HCT116 (cell line): ENCODE results near the gene DOCK9. TPM values are rescaled to one million over a fixed set of nuclear protein-coding genes. Genes with fewer than 3 reads are reported as not detected.

Source experiments
- ATAC-seq: fragments of 200-7000 bp; cut with Tn5 transposase; 2 replicates; pipeline ENCODE4 v1.9.1; 2020; ENCODE audit warnings: mild to moderate bottlenecking, moderate library complexity
- BruUV-seq: library from RNA; stranded (reverse); fragments of 400-500 nt; replicated peaks from 2 replicates; lab custom pipeline; 2021; lab: Mats Ljungman, UMichigan
- CTCF ChIA-PET: fragments of 300-600 bp; sonication (Branson Sonifier 250); formaldehyde crosslinking; loops from one replicate; lab custom pipeline; 2021; ENCODE audit warnings: antibody characterized with exemption; lab: Charles Lee
- POLR2A ChIA-PET: fragments of 300-600, 350-600 bp; sonication (Branson Sonifier 250); formaldehyde crosslinking; loops from one replicate; lab custom pipeline; 2021; ENCODE audit warnings: antibody characterized with exemption; lab: Charles Lee
- RAD21 ChIA-PET, 2 experiments: fragments of 300-600 bp; sonication (Branson Sonifier 250); formaldehyde crosslinking; loops; one replicate each; lab custom pipeline; 2023; ENCODE audit warnings: low total read pairs in 2 of 2; ENCODE audit not compliant: uncharacterized antibody in 2 of 2, unreplicated experiment in 2 of 2, low non-redundant PET in 1 of 2; lab: Charles Lee
- DNase-seq: peaks from one replicate; pipeline ENCODE4 v3.0.0-alpha.2; 2010; ENCODE audit warnings: low read depth, low spot score
- H2AFZ ChIP-seq: fragments of 200-600 bp; shearing (Covaris generic), sonication (generic); 2 replicates; pipeline ENCODE4 v1.6.1; 2017; ENCODE audit warnings: low read depth, mixed run types, mixed read lengths, antibody characterized with exemption, low read length; ENCODE audit not compliant: poor library complexity, severe bottlenecking
- H3K27ac ChIP-seq: 2 replicates; pipeline ENCODE4 v1.5.1; 2012; ENCODE audit warnings: low read depth, low read length
- H3K27me3 ChIP-seq: fragments of 200-600 bp; sonication (generic); 2 replicates; pipeline ENCODE4 v1.6.1; 2016; ENCODE audit warnings: mixed run types, low read length, mixed read lengths; ENCODE audit not compliant: insufficient read depth
- H3K36me3 ChIP-seq, 2 experiments: fragments of 200-500 bp in 1 of 2; fragments of 200-600 bp in 1 of 2; sonication (Bioruptor generic) in 1 of 2; sonication (generic) in 1 of 2; 2 replicates each; pipeline versions ENCODE4 v1.5.1 to v1.6.1; 2014 to 2016; ENCODE audit warnings: low read length in 2 of 2, inconsistent platforms in 1 of 2, mixed read lengths in 1 of 2, mixed run types in 1 of 2; ENCODE audit not compliant: insufficient read depth in 2 of 2, control insufficient read depth in 1 of 2
- H3K4me1 ChIP-seq, 2 experiments: fragments of 200-600 bp in 1 of 2; sonication (generic) in 1 of 2; 2 replicates each; pipeline versions ENCODE4 v1.5.1 to v1.6.1; 2012 to 2017; ENCODE audit warnings: low read length in 2 of 2, inconsistent platforms in 1 of 2, mild to moderate bottlenecking in 1 of 2, mixed read lengths in 1 of 2, mixed run types in 1 of 2, moderate library complexity in 1 of 2; ENCODE audit not compliant: insufficient read depth in 2 of 2, control insufficient read depth in 1 of 2
- H3K4me2 ChIP-seq: fragments of 200-600 bp; sonication (generic); 2 replicates; pipeline ENCODE4 v1.6.1; 2017; ENCODE audit warnings: mixed run types, low read length, mixed read lengths
- H3K4me3 ChIP-seq, 2 experiments: fragments of 200-600 bp in 1 of 2; sonication (generic) in 1 of 2; replicated peaks in 1 of 2; 2 replicates each; pipeline ENCODE4 v1.5.1; 2011 to 2016; ENCODE audit warnings: low read length in 2 of 2, control low read depth in 1 of 2, low read depth in 1 of 2, mild to moderate bottlenecking in 1 of 2, mixed read lengths in 1 of 2, mixed run types in 1 of 2
- H3K79me2 ChIP-seq: fragments of 200-600 bp; sonication (generic); 2 replicates; pipeline ENCODE4 v1.6.1; 2017; ENCODE audit warnings: mild to moderate bottlenecking, mixed run types, low read length, moderate library complexity, mixed read lengths; ENCODE audit not compliant: insufficient read depth
- H3K9ac ChIP-seq: fragments of 200-600 bp; sonication (generic); 2 replicates; pipeline ENCODE4 v1.6.1; 2016; ENCODE audit warnings: low read length, mixed read lengths
- H3K9me2 ChIP-seq: fragments of 200-600 bp; sonication (generic), shearing (Covaris generic); 2 replicates; pipeline ENCODE4 v1.6.1; 2017; ENCODE audit warnings: mixed run types, mild to moderate bottlenecking, moderate library complexity; ENCODE audit not compliant: insufficient read depth
- H3K9me3 ChIP-seq, 2 experiments: fragments of 200-500 bp in 1 of 2; fragments of 200-600 bp in 1 of 2; sonication (Bioruptor generic) in 1 of 2; sonication (generic) in 1 of 2; 2 replicates each; pipeline ENCODE4 v1.6.1; 2014 to 2017; ENCODE audit warnings: low read length in 2 of 2, mixed read lengths in 2 of 2, inconsistent platforms in 1 of 2, low read depth in 1 of 2, mild to moderate bottlenecking in 1 of 2, mixed run types in 1 of 2, moderate library complexity in 1 of 2; ENCODE audit not compliant: control insufficient read depth in 1 of 2, insufficient read depth in 1 of 2
- H4K20me1 ChIP-seq: fragments of 200-600 bp; sonication (generic), shearing (Covaris generic); 2 replicates; pipeline ENCODE4 v1.6.1; 2017; ENCODE audit warnings: mixed run types, mild to moderate bottlenecking, moderate library complexity; ENCODE audit not compliant: insufficient read depth
- CBX3 ChIP-seq: IDR thresholded peaks from 2 replicates; pipeline ENCODE4 v1.6.1; 2012; ENCODE audit warnings: low read depth
- CTCF ChIP-seq, 3 experiments: fragments of 200-600 bp in 1 of 3; sonication (generic) in 1 of 3; IDR thresholded peaks in 2 of 3; conservative IDR thresholded peaks in 1 of 3; 2 replicates each; pipeline ENCODE4 v1.5.1; 2012 to 2017; ENCODE audit warnings: low read depth in 2 of 3, low read length in 2 of 3, antibody characterized with exemption in 1 of 3, borderline replicate concordance in 1 of 3, control low read depth in 1 of 3, mild to moderate bottlenecking in 1 of 3, mixed read lengths in 1 of 3, mixed run types in 1 of 3, moderate library complexity in 1 of 3; ENCODE audit not compliant: insufficient read depth in 1 of 3
- EGR1 ChIP-seq: IDR thresholded peaks from 2 replicates; pipeline ENCODE4 v1.6.1; 2012; ENCODE audit warnings: low read depth
- ELF1 ChIP-seq: IDR thresholded peaks from 2 replicates; pipeline ENCODE4 v1.6.1; 2012; ENCODE audit warnings: low read depth, borderline replicate concordance
- FOSL1 ChIP-seq: IDR thresholded peaks from 2 replicates; pipeline ENCODE4 v1.6.1; 2012; ENCODE audit warnings: low read depth
- POLR2A ChIP-seq: IDR thresholded peaks from 2 replicates; pipeline ENCODE4 v1.7.0; 2011; ENCODE audit warnings: borderline replicate concordance; ENCODE audit not compliant: insufficient read depth, insufficient read length; ENCODE audit errors: extremely low read depth
- REST ChIP-seq: IDR thresholded peaks from 2 replicates; pipeline ENCODE4 v1.6.1; 2012; ENCODE audit warnings: low read depth
- SIN3A ChIP-seq: IDR thresholded peaks from 2 replicates; pipeline ENCODE4 v1.6.1; 2012; ENCODE audit warnings: low read depth
- TCF7L2 ChIP-seq: IDR thresholded peaks from 2 replicates; pipeline ENCODE4 v1.7.0; 2011; ENCODE audit warnings: borderline replicate concordance, inconsistent platforms; ENCODE audit not compliant: insufficient read depth, insufficient read length; ENCODE audit errors: extremely low read depth
- YY1 ChIP-seq: IDR thresholded peaks from 2 replicates; pipeline ENCODE4 v1.6.1; 2011; ENCODE audit warnings: low read length, low read depth, moderate library complexity, mild to moderate bottlenecking; ENCODE audit not compliant: insufficient replicate concordance; ENCODE audit errors: extremely low read depth
- ZFX ChIP-seq: fragments of 450-650 bp; IDR thresholded peaks from 2 replicates; pipeline ENCODE4 v1.6.1; 2017
- ZNF274 ChIP-seq: fragments of 200-500 bp; sonication (Bioruptor generic); IDR thresholded peaks from 2 replicates; pipeline ENCODE4 v1.6.1; 2014; ENCODE audit warnings: mild to moderate bottlenecking, low read depth, low read length, inconsistent platforms
- intact Hi-C: fragments of 100-400 bp; cut with micrococcal nuclease; formaldehyde crosslinking; loops from 2 replicates; pipeline ENCODE4 v1.10.0; 2022
- total RNA-seq: library from RNA; stranded (reverse); gene quantifications from one replicate; pipeline ENCODE4 v1.2.1, GENCODE V29; 2021; ENCODE audit not compliant: unreplicated experiment
- TF ChIP-seq, protein P1 (sequence below): IDR thresholded peaks from 2 replicates; pipeline ENCODE4 v1.6.1; 2012

DOCK9 gene
- total RNA-seq, 1 experiment from 2014 or later, result 58.8 TPM

- no peaks in the 10 kb centered on the region; the same call in 1 of the 2 replicates for H3K79me2 ChIP-seq
- no peak for ATAC-seq
These were observed 14.8 kb downstream of the DOCK9 start for GRCh38 chr13:98962901-98963590.

More at GRCh38 chr13:98962901-98963590, 14.8 kb downstream of the DOCK9 start:
- RAD21 ChIA-PET, result no interaction called here
- Histone ChIP-seq H3K9me2 (no peaks in the 10 kb centered on the region), H3K9me3 (no peaks in the 10 kb centered on the region), H3K36me3 (no peaks in the 10 kb centered on the region), H4K20me1 (no peaks in the 10 kb centered on the region), H3K4me2 (no peak overlapping the region), H2AFZ (no peak overlapping the region), H3K27me3 (no peaks in the 10 kb centered on the region), H3K4me1 (peaks cover 0 to 5% of the 10 kb centered on the region in 2 experiments; a peak in 1 of 4 replicates), H3K9ac (no peak overlapping the region), H3K27ac (no peak overlapping the region), H3K4me3 (no peak overlapping the region)
- POLR2A ChIA-PET, result interaction anchor here (0.7 kb wide), 1 partner anchor 34 kb away, joined by 3 read pairs; no protein-coding TSS in a partner anchor
- no TSS peak for BruUV-seq
- TF ChIP-seq ZNF274, result no peak
- no peak for TF ChIP-seq FOSL1
- TF ChIP-seq POLR2A, result no peak
- no peak for TF ChIP-seq REST
- no peak for TF ChIP-seq ELF1
- TF ChIP-seq TCF7L2, result no peak
- no peak for TF ChIP-seq EGR1
- TF ChIP-seq CTCF (IDR thresholded peaks at IDR 0.05 in 2 of 3, conservative IDR thresholded peaks at IDR 0.05 in 1 of 3; ENCODE audit: borderline replicate concordance in 1 of 3, insufficient read depth in 1 of 3, low read depth in 2 of 3, low read length in 2 of 3), result no peak
- TF ChIP-seq, protein P1, sequence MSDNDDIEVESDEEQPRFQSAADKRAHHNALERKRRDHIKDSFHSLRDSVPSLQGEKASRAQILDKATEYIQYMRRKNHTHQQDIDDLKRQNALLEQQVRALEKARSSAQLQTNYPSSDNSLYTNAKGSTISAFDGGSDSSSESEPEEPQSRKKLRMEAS, result no peak
- TF ChIP-seq YY1, result no peak
- no peak for TF ChIP-seq ZFX
- no peak for TF ChIP-seq SIN3A
- no peak for TF ChIP-seq CBX3
- intact Hi-C loops, result no loop called here
- CTCF ChIA-PET, result no interaction called here
- no peak for DNase-seq
